ENCODE data around the gene C1orf52. TPM values are rescaled to one million over a fixed set of nuclear protein-coding genes. Genes with fewer than 3 reads are reported as not detected.

The C1orf52 gene
- total RNA-seq, 1 donor from 2014 or later: 15.4 TPM

DNA sequence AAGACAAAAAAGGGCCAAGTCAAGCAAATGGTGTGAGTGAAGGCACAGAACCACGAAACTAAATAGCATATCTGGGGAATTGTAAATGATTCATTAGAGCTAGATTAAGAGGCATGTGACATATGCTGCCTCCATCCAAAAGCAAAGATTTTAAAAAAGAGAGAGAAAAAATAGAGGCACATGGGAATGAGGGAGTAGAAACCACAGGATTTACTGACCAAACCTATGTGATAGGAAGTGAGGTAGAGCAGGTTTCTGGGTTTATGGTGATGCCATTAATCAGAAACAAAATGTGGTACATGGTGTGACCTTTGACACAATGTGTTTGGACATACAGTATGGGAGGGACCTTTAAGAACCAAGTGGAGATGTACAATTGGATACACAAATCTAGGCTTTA lies 13.6 kb downstream of the C1orf52 start:
- DNase-seq (ENCODE audit: low read depth): no peak
- TF ChIP-seq, protein P1, sequence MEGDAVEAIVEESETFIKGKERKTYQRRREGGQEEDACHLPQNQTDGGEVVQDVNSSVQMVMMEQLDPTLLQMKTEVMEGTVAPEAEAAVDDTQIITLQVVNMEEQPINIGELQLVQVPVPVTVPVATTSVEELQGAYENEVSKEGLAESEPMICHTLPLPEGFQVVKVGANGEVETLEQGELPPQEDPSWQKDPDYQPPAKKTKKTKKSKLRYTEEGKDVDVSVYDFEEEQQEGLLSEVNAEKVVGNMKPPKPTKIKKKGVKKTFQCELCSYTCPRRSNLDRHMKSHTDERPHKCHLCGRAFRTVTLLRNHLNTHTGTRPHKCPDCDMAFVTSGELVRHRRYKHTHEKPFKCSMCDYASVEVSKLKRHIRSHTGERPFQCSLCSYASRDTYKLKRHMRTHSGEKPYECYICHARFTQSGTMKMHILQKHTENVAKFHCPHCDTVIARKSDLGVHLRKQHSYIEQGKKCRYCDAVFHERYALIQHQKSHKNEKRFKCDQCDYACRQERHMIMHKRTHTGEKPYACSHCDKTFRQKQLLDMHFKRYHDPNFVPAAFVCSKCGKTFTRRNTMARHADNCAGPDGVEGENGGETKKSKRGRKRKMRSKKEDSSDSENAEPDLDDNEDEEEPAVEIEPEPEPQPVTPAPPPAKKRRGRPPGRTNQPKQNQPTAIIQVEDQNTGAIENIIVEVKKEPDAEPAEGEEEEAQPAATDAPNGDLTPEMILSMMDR (conservative IDR thresholded peaks at IDR 0.05; ENCODE audit: low read depth, low read length): no peak
- H3K4me3 ChIP-seq (ENCODE audit: low read depth, low read length): no peak overlapping the region

DNA sequence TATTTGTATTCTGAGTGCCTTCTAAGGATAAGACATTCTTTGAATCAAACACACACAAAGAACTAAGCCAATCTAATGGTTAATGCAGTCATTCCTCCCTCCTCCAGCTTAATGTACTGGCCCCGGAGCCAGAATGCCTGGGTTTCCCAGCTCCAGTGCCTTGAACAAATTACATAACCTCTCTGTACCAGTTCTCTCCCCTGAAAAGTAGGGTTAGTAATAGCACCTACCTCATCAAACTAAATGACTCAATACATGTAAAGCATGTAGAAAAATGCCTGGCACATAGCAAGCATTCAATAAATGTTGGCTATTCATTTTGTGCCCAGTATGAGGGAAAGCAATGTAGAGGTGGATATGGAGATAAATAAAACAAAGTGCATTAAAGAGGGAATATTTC lies 14.0 kb downstream of the C1orf52 start:
- H3K4me3 ChIP-seq (ENCODE audit: low read depth, low read length): no peak overlapping the region
- TF ChIP-seq, protein P1 (conservative IDR thresholded peaks at IDR 0.05; ENCODE audit: low read depth, low read length): no peak
- no peak for DNase-seq (ENCODE audit: low read depth)

DNA sequence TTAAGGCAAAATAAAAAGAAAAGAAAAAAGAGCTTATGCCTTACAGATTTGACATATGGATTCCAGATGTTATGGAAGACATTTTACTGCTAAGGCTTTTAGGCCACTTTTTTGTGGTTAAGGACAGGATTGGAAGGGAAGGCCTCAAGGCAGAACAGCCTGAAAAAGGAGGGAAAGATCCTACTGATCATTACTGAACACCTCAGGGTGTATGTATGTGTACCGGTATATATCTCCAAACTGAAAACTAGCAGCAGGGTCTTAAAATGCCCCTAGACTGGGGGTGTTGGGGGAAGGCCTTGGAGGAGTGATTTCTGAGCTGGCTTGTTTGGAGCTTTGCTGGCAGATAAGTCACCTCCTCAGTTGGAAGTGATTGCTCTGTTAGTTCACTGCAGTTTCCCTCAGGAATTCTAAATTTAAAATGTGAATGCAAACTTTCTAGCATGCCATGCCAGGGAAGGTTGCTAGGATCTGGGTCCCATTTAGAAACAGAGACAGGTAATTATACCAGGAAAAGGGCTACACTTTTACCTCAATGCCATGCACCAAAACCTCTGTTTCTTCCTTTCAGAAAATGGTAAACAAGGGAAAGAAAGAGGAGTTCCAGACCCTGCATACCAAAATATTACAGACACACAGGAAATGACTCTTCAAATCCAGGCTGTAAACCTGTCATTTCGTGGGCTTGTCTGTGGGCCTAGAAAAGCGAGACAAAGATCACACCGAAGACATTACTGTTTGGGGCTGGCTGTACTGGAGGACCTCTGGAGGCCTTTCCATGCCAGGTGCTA lies 15.0 kb downstream of the C1orf52 start:
- H3K4me3 ChIP-seq (ENCODE audit: low read depth, low read length): no peak overlapping the region
- no peak for DNase-seq (ENCODE audit: low read depth)
- TF ChIP-seq, protein P1 (conservative IDR thresholded peaks at IDR 0.05; ENCODE audit: low read depth, low read length): no peak

DNA sequence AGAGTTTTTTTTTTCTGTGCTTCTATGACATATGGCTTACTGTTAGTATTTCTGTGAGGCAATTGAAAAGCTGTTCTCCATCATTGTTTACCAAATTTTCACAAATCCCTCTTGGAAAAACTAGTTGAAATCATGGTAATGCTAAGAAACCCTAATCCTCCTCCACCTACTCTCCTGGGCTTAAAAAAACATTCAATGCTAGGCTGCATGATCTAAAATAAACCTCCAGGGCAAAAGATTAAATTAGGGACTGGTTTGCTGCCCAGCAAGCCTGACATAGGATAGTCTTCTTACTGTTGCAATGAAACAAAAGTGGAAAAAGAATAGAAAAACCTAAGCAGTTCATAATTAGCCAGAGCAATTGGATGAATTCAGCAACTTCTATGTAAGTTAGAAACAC lies 16.1 kb downstream of the C1orf52 start:
- H3K4me3 ChIP-seq (ENCODE audit: low read depth, low read length): no peak overlapping the region
- TF ChIP-seq, protein P1 (conservative IDR thresholded peaks at IDR 0.05; ENCODE audit: low read depth, low read length): no peak
- no peak for DNase-seq (ENCODE audit: low read depth)

DNA sequence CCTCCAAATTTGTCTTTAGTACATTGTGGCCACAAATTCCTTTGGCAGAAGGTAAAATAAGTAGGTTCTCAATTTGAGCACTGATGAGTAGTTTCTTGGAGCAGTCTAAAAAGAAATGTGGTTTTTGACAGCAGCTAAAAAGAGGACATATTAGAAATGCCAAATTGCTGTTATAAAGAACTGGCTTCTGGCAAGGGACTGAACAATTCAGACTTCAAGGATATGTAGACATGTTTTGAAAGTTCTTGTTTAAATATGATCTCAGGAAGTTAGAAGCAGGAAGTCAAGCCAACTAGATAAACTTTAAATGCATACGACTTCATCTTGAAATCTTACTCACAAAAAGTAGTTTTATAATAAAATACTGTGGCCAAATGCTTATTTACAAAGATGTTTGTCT lies 18.8 kb downstream of the C1orf52 start:
- H3K4me3 ChIP-seq (ENCODE audit: low read depth, low read length): no peak overlapping the region
- TF ChIP-seq, protein P1 (conservative IDR thresholded peaks at IDR 0.05; ENCODE audit: low read depth, low read length): no peak
- DNase-seq (ENCODE audit: low read depth): no peak

DNA sequence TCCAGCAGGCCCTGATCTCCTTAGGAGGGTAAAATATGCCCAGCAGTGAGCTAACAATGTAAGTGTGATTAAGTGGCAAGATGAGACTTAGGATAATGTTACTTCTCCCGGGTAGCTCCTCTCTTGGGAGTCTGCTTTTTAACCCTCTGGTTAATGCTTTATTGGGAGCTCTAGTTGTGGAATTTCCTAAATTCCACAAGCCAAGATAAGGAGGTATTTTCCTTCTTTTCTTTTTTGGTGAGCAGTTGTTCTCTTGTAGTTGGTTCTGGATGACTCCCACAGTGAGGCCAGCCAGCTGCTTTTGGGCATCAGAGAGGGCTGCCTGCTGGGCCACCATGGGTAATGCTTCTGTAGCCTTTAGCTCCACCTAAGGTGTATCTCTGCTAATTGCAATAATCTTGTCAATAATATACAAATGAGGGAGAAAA lies 19.3 kb downstream of the C1orf52 start:
- no peak overlapping the region for H3K4me3 ChIP-seq (ENCODE audit: low read depth, low read length)
- TF ChIP-seq, protein P1 (conservative IDR thresholded peaks at IDR 0.05; ENCODE audit: low read depth, low read length): peak; percentile 54
- DNase-seq (ENCODE audit: low read depth): no peak

DNA sequence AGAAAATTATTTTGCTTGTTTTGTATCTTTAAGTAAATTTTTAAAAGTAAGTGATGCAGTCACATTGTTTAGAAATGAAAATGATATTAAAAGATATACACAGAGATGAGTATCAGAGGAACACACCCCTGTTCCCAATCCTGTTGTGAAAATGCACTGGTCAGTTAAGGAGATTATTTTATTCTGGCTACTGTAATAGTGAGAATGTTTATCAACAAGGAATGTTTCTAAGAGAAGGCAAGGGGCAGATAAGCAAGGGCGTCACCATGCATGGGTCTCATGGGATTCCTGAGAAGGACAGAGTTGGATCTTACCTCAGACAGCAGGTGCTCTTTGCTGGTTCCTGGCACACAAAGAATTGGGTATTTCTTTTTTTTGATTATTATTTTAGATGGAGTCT lies 21.8 kb downstream of the C1orf52 start:
- H3K4me3 ChIP-seq (ENCODE audit: low read depth, low read length): no peak overlapping the region
- DNase-seq (ENCODE audit: low read depth): no peak
- TF ChIP-seq, protein P1 (conservative IDR thresholded peaks at IDR 0.05; ENCODE audit: low read depth, low read length): no peak

All from epithelial cell of proximal tubule (primary cell).